ENCODE results near the gene PAFAH1B1. TPM values are rescaled to one million over a fixed set of nuclear protein-coding genes. Genes with fewer than 3 reads are reported as not detected.
"Not testable (repeated sequence)": the region's sequence is repeated elsewhere in the genome, so short reads cannot be mapped to it uniquely, and the experiment has no call there.

PAFAH1B1 gene
- total RNA-seq, 2 experiments from 2014 or later, result 159 to 168 TPM

DNA sequence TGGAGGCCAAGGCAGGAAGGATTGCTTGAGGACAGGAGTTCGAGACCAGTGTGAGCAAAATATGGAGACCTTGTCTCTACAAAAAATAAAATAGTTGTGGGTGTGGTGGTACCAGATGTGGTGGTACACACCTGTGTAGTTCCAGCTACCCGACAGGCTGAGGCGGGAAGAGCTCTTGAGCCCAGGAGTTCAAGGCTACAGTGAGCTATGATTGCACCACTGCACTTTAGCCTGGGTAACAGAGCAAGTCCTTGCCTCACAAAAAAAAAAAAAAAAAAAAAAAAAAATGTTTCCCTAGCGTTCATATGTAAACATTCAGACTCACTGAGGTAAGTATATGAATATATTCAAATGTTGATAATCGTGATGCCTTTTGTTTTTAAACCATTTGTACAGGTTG lies 78.6 kb downstream of the PAFAH1B1 start:
- CTCF ChIA-PET, result no interaction called here
- intact Hi-C loops (cut with micrococcal nuclease), result no loop called here
- H3K9me3 Mint-ChIP-seq, result no peaks in the 10 kb centered on the region
- peaks cover 4% of the 10 kb centered on the region for H3K4me1 Mint-ChIP-seq (ENCODE audit: low read depth)
- no peaks in the 10 kb centered on the region for H3K27me3 Mint-ChIP-seq
- TF ChIP-seq, protein P1, sequence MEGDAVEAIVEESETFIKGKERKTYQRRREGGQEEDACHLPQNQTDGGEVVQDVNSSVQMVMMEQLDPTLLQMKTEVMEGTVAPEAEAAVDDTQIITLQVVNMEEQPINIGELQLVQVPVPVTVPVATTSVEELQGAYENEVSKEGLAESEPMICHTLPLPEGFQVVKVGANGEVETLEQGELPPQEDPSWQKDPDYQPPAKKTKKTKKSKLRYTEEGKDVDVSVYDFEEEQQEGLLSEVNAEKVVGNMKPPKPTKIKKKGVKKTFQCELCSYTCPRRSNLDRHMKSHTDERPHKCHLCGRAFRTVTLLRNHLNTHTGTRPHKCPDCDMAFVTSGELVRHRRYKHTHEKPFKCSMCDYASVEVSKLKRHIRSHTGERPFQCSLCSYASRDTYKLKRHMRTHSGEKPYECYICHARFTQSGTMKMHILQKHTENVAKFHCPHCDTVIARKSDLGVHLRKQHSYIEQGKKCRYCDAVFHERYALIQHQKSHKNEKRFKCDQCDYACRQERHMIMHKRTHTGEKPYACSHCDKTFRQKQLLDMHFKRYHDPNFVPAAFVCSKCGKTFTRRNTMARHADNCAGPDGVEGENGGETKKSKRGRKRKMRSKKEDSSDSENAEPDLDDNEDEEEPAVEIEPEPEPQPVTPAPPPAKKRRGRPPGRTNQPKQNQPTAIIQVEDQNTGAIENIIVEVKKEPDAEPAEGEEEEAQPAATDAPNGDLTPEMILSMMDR (IDR thresholded peaks at IDR 0.05), result no peak
- peaks cover 50% of the 10 kb centered on the region for H3K36me3 Mint-ChIP-seq (ENCODE audit: low read depth)
- H3K4me3 Mint-ChIP-seq, result no peak overlapping the region
- no peak overlapping the region for H3K27ac Mint-ChIP-seq
- POLR2A ChIA-PET, result no interaction called here
- no peak for ATAC-seq
- no peak for DNase-seq

DNA sequence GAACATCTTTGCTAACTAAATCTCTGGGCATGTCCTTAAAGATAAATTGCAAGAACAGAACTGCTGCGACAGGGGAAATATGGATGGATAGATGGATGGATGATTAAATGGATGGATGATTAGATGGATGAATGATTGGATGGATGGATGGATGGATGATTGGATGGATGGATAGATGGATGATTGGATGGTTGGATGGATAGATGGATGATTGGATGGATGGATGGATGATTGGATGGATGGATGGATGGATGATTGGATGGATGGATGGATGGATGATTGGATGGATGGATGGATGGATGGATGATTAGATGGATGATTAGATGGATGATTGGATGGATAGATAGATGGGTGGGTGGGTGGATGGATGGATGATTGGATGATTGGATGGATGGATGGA lies 85.8 kb downstream of the PAFAH1B1 start:
- CTCF ChIA-PET; ATAC-seq; H3K9me3 Mint-ChIP-seq; H3K4me1 Mint-ChIP-seq (ENCODE audit: low read depth); POLR2A ChIA-PET; H3K4me3 Mint-ChIP-seq; H3K27ac Mint-ChIP-seq; H3K27me3 Mint-ChIP-seq; DNase-seq; intact Hi-C loops (cut with micrococcal nuclease): not testable (repeated sequence)
- H3K36me3 Mint-ChIP-seq (ENCODE audit: low read depth), result peaks cover 43% of the 10 kb centered on the region

DNA sequence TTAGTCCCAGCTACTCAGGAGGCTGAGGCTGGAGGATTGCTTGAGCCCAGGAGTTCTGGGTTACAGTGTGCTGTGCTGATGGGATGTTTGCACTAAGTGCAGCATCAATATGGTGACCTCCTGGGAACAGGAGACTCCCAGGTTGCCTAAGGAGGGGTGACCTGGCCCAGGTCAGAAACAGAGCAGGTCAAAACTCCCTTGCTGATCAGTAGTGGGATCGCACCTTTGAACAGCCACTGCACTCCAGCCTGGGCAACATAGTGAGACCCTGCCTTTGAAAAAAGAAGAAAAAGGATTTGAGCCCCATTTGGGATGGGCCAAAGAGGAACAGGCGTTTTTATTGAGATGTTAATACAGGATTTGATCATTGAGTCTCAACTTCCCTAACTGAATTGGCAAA lies 87.5 kb downstream of the PAFAH1B1 start:
- H3K27me3 Mint-ChIP-seq, result no peaks in the 10 kb centered on the region
- DNase-seq, result no peak
- ChIA-PET POLR2A (no interaction called here), CTCF (no interaction called here)
- H3K36me3 Mint-ChIP-seq (ENCODE audit: low read depth), result peaks cover 34% of the 10 kb centered on the region
- peak overlapping the region; percentile 26 for H3K27ac Mint-ChIP-seq
- no peak for ATAC-seq
- TF ChIP-seq, protein P1 (IDR thresholded peaks at IDR 0.05), result no peak
- no peak overlapping the region for H3K4me3 Mint-ChIP-seq
- H3K9me3 Mint-ChIP-seq, result no peaks in the 10 kb centered on the region
- intact Hi-C loops (cut with micrococcal nuclease), result no loop called here
- no peaks in the 10 kb centered on the region for H3K4me1 Mint-ChIP-seq (ENCODE audit: low read depth)

DNA sequence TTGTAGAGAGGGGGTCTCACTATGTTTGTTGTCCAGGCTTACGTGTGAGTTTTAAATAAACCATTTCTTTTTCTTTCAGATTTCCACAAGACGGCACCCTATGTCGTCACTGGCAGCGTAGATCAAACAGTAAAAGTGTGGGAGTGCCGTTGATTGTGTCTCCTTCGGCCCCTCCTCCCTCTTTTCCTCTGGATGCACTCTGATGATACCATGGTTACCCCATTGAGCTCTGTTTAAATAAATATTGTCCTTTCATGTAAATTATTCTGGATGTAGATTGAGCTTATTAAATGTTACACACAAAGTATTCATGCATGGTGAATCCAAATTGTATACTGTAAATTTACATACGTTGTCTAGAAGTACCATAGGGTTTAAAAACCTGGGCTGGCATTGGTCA lies 88.2 kb downstream of the PAFAH1B1 start:
- POLR2A ChIA-PET, result no interaction called here
- no peak for ATAC-seq
- Mint-ChIP-seq H3K4me3 (no peak overlapping the region), H3K9me3 (no peaks in the 10 kb centered on the region), H3K27ac (peak overlapping the region; percentile 27), H3K27me3 (no peaks in the 10 kb centered on the region), H3K4me1 (ENCODE audit: low read depth) (no peaks in the 10 kb centered on the region), H3K36me3 (ENCODE audit: low read depth) (peaks cover 32% of the 10 kb centered on the region)
- TF ChIP-seq, protein P1 (IDR thresholded peaks at IDR 0.05), result no peak
- no peak for DNase-seq
- CTCF ChIA-PET, result no interaction called here
- intact Hi-C loops (cut with micrococcal nuclease), result no loop called here

DNA sequence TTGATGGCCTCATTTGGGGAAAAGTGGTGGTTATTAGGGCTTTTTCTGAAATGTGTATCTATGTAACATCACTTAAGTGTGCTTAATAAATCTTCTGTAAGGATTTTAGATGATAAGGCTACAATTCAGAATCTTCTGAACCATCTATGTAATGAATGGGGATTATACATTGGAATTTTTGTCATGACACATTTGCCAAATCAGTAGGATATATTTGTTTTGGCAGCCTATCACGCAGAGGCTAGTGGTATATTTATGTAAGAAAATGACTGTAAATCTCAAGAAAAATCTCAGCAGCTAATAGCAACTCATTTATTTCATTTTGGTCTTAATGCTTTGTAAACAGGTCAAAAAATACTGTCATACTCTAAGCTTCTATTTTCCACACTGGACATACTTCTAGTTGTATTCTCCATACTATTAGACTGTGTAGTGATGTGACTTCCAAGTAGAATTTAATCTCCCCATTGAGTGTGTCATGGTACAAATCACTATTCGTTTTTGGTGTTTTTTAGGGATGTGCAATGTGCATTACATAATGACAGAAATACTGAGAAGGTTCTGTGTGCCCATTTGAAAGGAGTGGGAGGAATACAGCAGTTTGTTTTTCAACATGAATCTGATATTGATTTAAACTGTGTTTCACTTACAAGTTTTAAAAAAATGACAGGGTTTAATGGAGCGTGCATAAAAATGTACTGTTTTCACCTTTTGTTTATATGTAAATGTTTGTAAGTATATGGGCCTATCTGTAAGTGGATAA lies 88.9 kb downstream of the PAFAH1B1 start:
- Mint-ChIP-seq H3K4me1 (ENCODE audit: low read depth) (no peaks in the 10 kb centered on the region), H3K27me3 (no peaks in the 10 kb centered on the region), H3K36me3 (ENCODE audit: low read depth) (peaks cover 28% of the 10 kb centered on the region), H3K9me3 (no peaks in the 10 kb centered on the region), H3K27ac (no peak overlapping the region), H3K4me3 (no peak overlapping the region)
- intact Hi-C loops (cut with micrococcal nuclease), result no loop called here
- TF ChIP-seq, protein P1 (IDR thresholded peaks at IDR 0.05), result no peak
- ChIA-PET POLR2A (interaction anchor here (0.9 kb wide), 1 partner anchor 20 kb away, joined by 3 read pairs; no protein-coding TSS in a partner anchor), CTCF (no interaction called here)
- ATAC-seq (no peak), DNase-seq (no peak)
